Jurkat, Clone E6-1 (cell line): Measurements from ENCODE around the gene PRELID1.
A peak's percentile ranks its signal among the peaks of the same experiment; 100 is the strongest.

Source experiments
- DNase-seq: peaks from one replicate; pipeline ENCODE4 v3.0.0-alpha.2; 2011; ENCODE audit warnings: low read depth, low spot score
- H3K4me3 ChIP-seq: 2 replicates; pipeline ENCODE4 v1.5.1; 2011; ENCODE audit warnings: mild to moderate bottlenecking, low read length, control low read depth, moderate library complexity

Gene PRELID1

GRCh38 chr5:177311723-177312648 is 8.4 kb downstream of the PRELID1 start, which contains the start of gene MXD3:
Gene MXD3 (minus strand): TSS chr5:177311898. CDS start chr5:177311830, 68 bp downstream.
- peak; percentile 96 for DNase-seq
- peak within 1 kb of the TSS; percentile 87 for H3K4me3 ChIP-seq

GRCh38 chr5:177312649-177313181 is 9.1 kb downstream of the PRELID1 start:
- peak overlapping the region; percentile 82 for H3K4me3 ChIP-seq
- DNase-seq = peak; percentile 58

GRCh38 chr5:177313561-177314259 is 10.1 kb downstream of the PRELID1 start:
- no peak for DNase-seq
- no peak overlapping the region for H3K4me3 ChIP-seq

GRCh38 chr5:177314376-177315342 is 11.1 kb downstream of the PRELID1 start:
- DNase-seq = no peak

GRCh38 chr5:177315411-177315810 is 11.8 kb downstream of the PRELID1 start:
- DNase-seq = no peak

More at GRCh38 chr5:177314376-177315342, 11.1 kb downstream of the PRELID1 start:
- H3K4me3 ChIP-seq = no peak overlapping the region

GRCh38 chr5:177316005-177316404 is 12.4 kb downstream of the PRELID1 start:
- no peak for DNase-seq

More at GRCh38 chr5:177315411-177315810, 11.8 kb downstream of the PRELID1 start:
- no peak overlapping the region for H3K4me3 ChIP-seq

GRCh38 chr5:177317959-177318377 is 14.4 kb downstream of the PRELID1 start:
- DNase-seq = peak; percentile 73

More at GRCh38 chr5:177316005-177316404, 12.4 kb downstream of the PRELID1 start:
- no peak overlapping the region for H3K4me3 ChIP-seq

GRCh38 chr5:177319913-177320588 is 16.5 kb downstream of the PRELID1 start:
- DNase-seq = peak; percentile 28
- no peak overlapping the region for H3K4me3 ChIP-seq

More at GRCh38 chr5:177317959-177318377, 14.4 kb downstream of the PRELID1 start:
- H3K4me3 ChIP-seq = no peak overlapping the region

- no peak for DNase-seq
- no peak overlapping the region for H3K4me3 ChIP-seq
These were observed 17.3 kb downstream of the PRELID1 start for GRCh38 chr5:177320879-177321278.

GRCh38 chr5:177325868-177326381 is 22.3 kb downstream of the PRELID1 start:
- DNase-seq = no peak
- no peak overlapping the region for H3K4me3 ChIP-seq

GRCh38 chr5:177327539-177328522 is 24.2 kb downstream of the PRELID1 start:
- no peak overlapping the region for H3K4me3 ChIP-seq
- DNase-seq = no peak

- no peak overlapping the region for H3K4me3 ChIP-seq
- no peak for DNase-seq
These were observed 25.1 kb downstream of the PRELID1 start for GRCh38 chr5:177328545-177329231.

GRCh38 chr5:177329883-177330282 is 26.3 kb downstream of the PRELID1 start:
- no peak for DNase-seq
- no peak overlapping the region for H3K4me3 ChIP-seq

- no peak overlapping the region for H3K4me3 ChIP-seq
- no peak for DNase-seq
These were observed 27.6 kb downstream of the PRELID1 start for GRCh38 chr5:177330991-177331842.
